Activated CD4-positive, alpha-beta memory T cell treated with anti-CD3 and anti-CD28 coated beads for 36 hours (primary cell): ENCODE results near the gene MEGF6. TPM values are rescaled to one million over a fixed set of nuclear protein-coding genes. Genes with fewer than 3 reads are reported as not detected.

Source experiments
- CTCF ChIA-PET: fragments of 350-600 bp; sonication (Branson Sonifier 250); formaldehyde crosslinking; loops from one replicate; lab custom pipeline; 2021; ENCODE audit warnings: antibody characterized with exemption, inconsistent platforms; lab: Charles Lee
- POLR2A ChIA-PET: fragments of 350-600 bp; sonication (Branson Sonifier 250); formaldehyde crosslinking; loops from one replicate; lab custom pipeline; 2021; ENCODE audit warnings: antibody characterized with exemption; lab: Charles Lee
- DNase-seq: peaks from one replicate; pipeline ENCODE4 v3.0.0-alpha.2; 2020
- H3K27ac Mint-ChIP-seq: one replicate; pipeline ENCODE4 v1.8.0; 2021; ENCODE audit warnings: mixed read lengths
- H3K27me3 Mint-ChIP-seq: one replicate; pipeline ENCODE4 v1.8.0; 2021; ENCODE audit warnings: mixed read lengths
- H3K36me3 Mint-ChIP-seq: one replicate; pipeline ENCODE4 v1.8.0; 2021; ENCODE audit warnings: mixed read lengths
- H3K4me1 Mint-ChIP-seq: one replicate; pipeline ENCODE4 v1.8.0; 2021; ENCODE audit warnings: low read depth, mixed read lengths
- H3K4me3 Mint-ChIP-seq: one replicate; pipeline ENCODE4 v1.8.0; 2021; ENCODE audit warnings: mild to moderate bottlenecking, mixed read lengths
- H3K9me3 Mint-ChIP-seq: one replicate; pipeline ENCODE4 v1.8.0; 2021; ENCODE audit warnings: mixed read lengths
- intact Hi-C: fragments of 100-400 bp; cut with micrococcal nuclease; formaldehyde crosslinking; loops from one replicate; pipeline ENCODE4 v1.15.1; 2023
- total RNA-seq, 2 experiments: library from RNA; stranded (reverse); gene quantifications; one replicate each; pipeline ENCODE4 v1.2.3, GENCODE V29; 2021

The MEGF6 gene
- total RNA-seq, 2 experiments from 2014 or later = 6.8 to 9.8 TPM

DNA sequence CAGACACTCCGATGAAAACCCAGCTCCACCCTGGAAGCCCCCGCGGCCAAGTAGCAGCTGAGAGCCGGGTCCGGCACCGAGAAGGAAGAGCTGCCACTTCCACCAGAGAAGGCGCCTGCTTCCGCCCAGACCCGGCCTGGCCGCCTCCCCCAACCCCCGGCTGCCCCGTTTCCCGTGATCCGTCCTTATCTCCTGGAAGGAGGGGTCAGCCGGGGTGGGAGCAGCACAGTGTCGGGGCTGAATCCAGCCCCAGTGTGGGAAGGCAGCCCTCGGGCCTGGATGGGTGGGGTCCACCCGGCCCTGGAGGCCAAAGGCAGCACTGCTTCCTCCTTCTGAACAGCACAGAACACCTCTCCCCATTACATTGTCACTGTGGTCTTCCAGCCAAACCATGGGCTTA lies 69.4 kb downstream of the MEGF6 start:
- H3K27me3 Mint-ChIP-seq = no peaks in the 10 kb centered on the region
- intact Hi-C loops = no loop called here
- no peaks in the 10 kb centered on the region for H3K4me1 Mint-ChIP-seq
- POLR2A ChIA-PET = no interaction called here
- no peaks in the 10 kb centered on the region for H3K9me3 Mint-ChIP-seq
- H3K4me3 Mint-ChIP-seq = no peak overlapping the region
- CTCF ChIA-PET = no interaction called here
- no peaks in the 10 kb centered on the region for H3K36me3 Mint-ChIP-seq
- H3K27ac Mint-ChIP-seq = no peak overlapping the region
- DNase-seq = no peak

GRCh38 chr1:3541465-3541864 lies 69.8 kb downstream of the MEGF6 start:
- POLR2A ChIA-PET = no interaction called here
- H3K4me1 Mint-ChIP-seq = no peaks in the 10 kb centered on the region
- no peak overlapping the region for H3K4me3 Mint-ChIP-seq
- no peaks in the 10 kb centered on the region for H3K36me3 Mint-ChIP-seq
- H3K27me3 Mint-ChIP-seq = no peaks in the 10 kb centered on the region
- intact Hi-C loops = no loop called here
- DNase-seq = no peak
- no peak overlapping the region for H3K27ac Mint-ChIP-seq
- H3K9me3 Mint-ChIP-seq = no peaks in the 10 kb centered on the region
- CTCF ChIA-PET = no interaction called here

DNA sequence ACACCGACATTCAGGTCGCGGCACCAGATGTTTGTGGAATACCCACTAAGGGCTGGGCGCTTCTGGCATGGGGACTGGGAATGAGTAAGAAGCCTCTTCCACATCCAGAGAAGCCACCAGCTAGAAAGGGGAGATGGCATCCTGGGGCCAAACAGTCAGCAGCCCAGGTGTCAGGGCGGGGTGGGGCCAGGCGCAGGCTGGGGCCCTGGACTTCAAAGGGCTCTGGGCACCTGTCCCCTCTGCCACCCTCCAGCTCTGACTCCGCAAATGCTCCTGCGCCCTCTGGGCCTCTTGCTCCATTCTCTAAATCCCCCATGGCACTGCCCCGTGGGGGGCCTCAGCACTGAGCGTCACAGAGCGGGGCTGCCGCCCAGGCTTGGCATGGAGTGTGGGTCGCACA lies 70.4 kb downstream of the MEGF6 start:
- Mint-ChIP-seq H3K4me1 (no peaks in the 10 kb centered on the region), H3K9me3 (no peaks in the 10 kb centered on the region), H3K27me3 (no peaks in the 10 kb centered on the region), H3K27ac (no peak overlapping the region), H3K36me3 (no peaks in the 10 kb centered on the region), H3K4me3 (no peak overlapping the region)
- no peak for DNase-seq
- POLR2A ChIA-PET = no interaction called here
- intact Hi-C loops = no loop called here
- CTCF ChIA-PET = no interaction called here

DNA sequence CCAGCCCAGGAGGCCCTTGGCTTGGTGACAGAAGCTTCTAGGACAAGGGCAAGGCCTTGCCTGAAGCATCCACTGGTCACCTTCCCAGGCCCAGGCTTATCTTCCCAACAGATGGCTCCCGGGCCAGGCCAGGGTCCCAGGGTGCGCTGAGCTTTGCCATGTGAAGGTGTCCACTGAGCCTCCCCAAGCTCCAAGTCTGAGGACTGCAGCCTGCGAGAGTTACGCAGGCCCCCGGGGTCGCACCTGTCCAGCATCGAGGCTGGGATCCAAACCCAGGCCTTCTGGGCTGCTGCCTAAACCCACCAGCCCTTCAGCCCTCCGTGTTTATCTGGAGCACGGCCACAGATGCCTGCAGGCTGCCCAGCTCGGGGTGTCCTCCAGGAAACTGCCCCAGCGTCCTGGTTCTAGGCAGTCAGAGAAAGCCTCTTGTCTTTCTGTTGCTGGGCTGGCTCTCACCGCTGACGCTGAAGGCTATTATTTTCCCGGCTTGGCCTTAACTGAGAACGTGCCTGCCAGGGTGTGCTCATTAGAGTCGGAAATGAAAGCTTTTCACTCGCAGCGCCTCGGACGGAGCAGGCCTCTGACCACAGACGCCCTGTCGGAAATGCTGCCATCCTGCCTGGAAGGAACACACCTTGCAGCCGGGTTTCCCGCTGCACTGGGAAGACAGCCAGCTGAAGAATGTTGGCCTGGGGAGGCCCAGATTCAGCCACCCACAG lies 71.4 kb downstream of the MEGF6 start:
- H3K27me3 Mint-ChIP-seq = no peaks in the 10 kb centered on the region
- H3K4me3 Mint-ChIP-seq = no peak overlapping the region
- H3K9me3 Mint-ChIP-seq = no peaks in the 10 kb centered on the region
- ChIA-PET POLR2A (no interaction called here), CTCF (no interaction called here)
- no peaks in the 10 kb centered on the region for H3K4me1 Mint-ChIP-seq
- H3K27ac Mint-ChIP-seq = no peak overlapping the region
- intact Hi-C loops = no loop called here
- no peak for DNase-seq
- H3K36me3 Mint-ChIP-seq = no peaks in the 10 kb centered on the region

DNA sequence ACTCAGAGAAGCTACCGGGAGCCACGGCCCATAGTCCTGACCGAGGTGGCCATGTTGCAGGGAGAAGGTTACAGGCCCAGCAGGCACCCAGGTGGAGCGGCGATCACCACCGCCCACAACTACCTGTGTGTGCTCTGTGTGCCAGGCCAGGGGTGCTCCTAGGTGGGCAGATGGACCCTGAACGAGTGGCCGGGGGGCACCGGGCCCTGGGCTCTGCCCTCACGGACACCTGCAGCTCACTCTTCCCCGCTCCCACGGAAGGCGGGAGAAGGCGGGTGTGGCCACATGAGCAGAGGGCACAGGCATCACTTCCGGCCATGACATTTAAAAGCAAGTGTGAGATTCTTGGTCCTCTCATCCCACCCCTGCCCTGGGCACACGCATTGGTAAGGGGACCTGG lies 73.9 kb downstream of the MEGF6 start:
- H3K27ac Mint-ChIP-seq = no peak overlapping the region

GRCh38 chr1:3536420-3537195 lies 74.7 kb downstream of the MEGF6 start:
- H3K27me3 Mint-ChIP-seq = no peaks in the 10 kb centered on the region
- no peaks in the 10 kb centered on the region for H3K36me3 Mint-ChIP-seq
- no peak overlapping the region for H3K4me3 Mint-ChIP-seq
- H3K4me1 Mint-ChIP-seq = peaks cover under 1% of the 10 kb centered on the region
- DNase-seq = no peak
- POLR2A ChIA-PET = no interaction called here
- intact Hi-C loops = no loop called here
- no peak overlapping the region for H3K27ac Mint-ChIP-seq
- CTCF ChIA-PET = interaction anchor here (1.1 kb wide), 1 partner anchor 83 kb away, joined by 3 read pairs; no protein-coding TSS in a partner anchor
- H3K9me3 Mint-ChIP-seq = no peaks in the 10 kb centered on the region

More for the DNA sequence above, 73.9 kb downstream of the MEGF6 start:
- Mint-ChIP-seq H3K27me3 (no peaks in the 10 kb centered on the region), H3K36me3 (no peaks in the 10 kb centered on the region), H3K9me3 (no peaks in the 10 kb centered on the region), H3K4me3 (no peak overlapping the region), H3K4me1 (no peaks in the 10 kb centered on the region)
- no peak for DNase-seq
- intact Hi-C loops = no loop called here
- ChIA-PET CTCF (interaction anchor here (1.1 kb wide), 1 partner anchor 82 kb away, joined by 3 read pairs; no protein-coding TSS in a partner anchor), POLR2A (no interaction called here)

GRCh38 chr1:3535732-3536131 lies 75.6 kb downstream of the MEGF6 start:
- no peak overlapping the region for H3K4me3 Mint-ChIP-seq

DNA sequence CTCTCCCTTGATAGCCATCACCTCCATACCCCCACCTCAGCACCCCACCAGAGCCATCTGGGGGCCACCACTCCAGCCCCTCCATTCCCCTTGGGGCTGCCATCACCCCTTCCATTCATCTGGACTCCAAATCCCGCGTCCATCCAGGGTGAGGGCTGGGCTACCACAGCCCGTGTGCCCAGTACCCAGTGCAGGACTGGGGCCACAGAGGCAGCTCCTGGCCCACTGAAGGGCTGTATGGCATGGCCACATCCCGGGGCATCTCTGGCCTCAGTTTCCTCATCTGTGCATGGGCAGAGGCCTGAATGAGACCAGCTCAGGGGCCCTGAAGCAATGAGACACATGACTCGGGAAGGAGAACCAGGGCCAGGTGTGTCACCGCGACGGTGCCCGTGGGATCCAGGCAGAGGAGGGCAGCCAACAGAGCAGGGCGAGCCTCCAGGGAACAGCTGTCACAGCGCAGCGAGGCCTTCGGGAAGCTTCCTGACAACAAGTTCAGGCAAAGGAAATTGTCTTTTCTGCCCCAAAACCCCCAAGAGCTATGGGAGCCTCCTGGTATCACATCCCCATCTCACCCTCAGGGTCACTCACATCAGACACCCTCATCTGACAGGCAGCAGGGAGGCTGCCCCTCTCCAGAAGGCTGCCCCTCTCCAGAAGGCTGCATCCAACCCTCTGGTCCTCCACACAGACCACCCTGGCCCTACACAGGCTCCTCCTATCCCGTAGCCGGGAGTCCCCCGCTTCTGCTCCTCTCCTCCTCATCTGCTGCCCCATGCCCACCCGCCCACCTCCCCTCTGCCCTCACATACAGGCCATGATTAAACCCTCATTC lies 76.3 kb downstream of the MEGF6 start:
- intact Hi-C loops = loop anchor here (5.0 kb wide), 1 partner anchor 43 kb away; no protein-coding TSS in a partner anchor
- CTCF ChIA-PET = interaction anchor here (1.0 to 1.2 kb wide), 3 partner anchors 17 to 84 kb away, joined by 3 read pairs; no protein-coding TSS in a partner anchor
- no peak for DNase-seq
- Mint-ChIP-seq H3K4me3 (no peak overlapping the region), H3K27me3 (no peaks in the 10 kb centered on the region), H3K27ac (no peak overlapping the region), H3K4me1 (peaks cover 7% of the 10 kb centered on the region), H3K9me3 (no peaks in the 10 kb centered on the region), H3K36me3 (no peaks in the 10 kb centered on the region)
- POLR2A ChIA-PET = no interaction called here

More at GRCh38 chr1:3535732-3536131, 75.6 kb downstream of the MEGF6 start:
- H3K4me1 Mint-ChIP-seq = peaks cover 2% of the 10 kb centered on the region
- ChIA-PET CTCF (interaction anchor here (1.2 kb wide), 1 partner anchor 45 kb away, joined by 3 read pairs; no protein-coding TSS in a partner anchor), POLR2A (no interaction called here)
- DNase-seq = no peak
- no peak overlapping the region for H3K27ac Mint-ChIP-seq
- H3K27me3 Mint-ChIP-seq = no peaks in the 10 kb centered on the region
- H3K36me3 Mint-ChIP-seq = no peaks in the 10 kb centered on the region
- no peaks in the 10 kb centered on the region for H3K9me3 Mint-ChIP-seq
- intact Hi-C loops = no loop called here

GRCh38 chr1:3533067-3534048 lies 78.0 kb downstream of the MEGF6 start:
- Mint-ChIP-seq H3K27ac (no peak overlapping the region), H3K36me3 (no peaks in the 10 kb centered on the region), H3K9me3 (no peaks in the 10 kb centered on the region), H3K4me3 (no peak overlapping the region), H3K4me1 (peaks cover 10% of the 10 kb centered on the region), H3K27me3 (no peaks in the 10 kb centered on the region)
- no peak for DNase-seq
- ChIA-PET CTCF (interaction anchor here (1.0 kb wide), 1 partner anchor 86 kb away, joined by 3 read pairs; no protein-coding TSS in a partner anchor), POLR2A (no interaction called here)
- intact Hi-C loops = loop anchor here (5.0 kb wide), 1 partner anchor 41 kb away; no protein-coding TSS in a partner anchor

DNA sequence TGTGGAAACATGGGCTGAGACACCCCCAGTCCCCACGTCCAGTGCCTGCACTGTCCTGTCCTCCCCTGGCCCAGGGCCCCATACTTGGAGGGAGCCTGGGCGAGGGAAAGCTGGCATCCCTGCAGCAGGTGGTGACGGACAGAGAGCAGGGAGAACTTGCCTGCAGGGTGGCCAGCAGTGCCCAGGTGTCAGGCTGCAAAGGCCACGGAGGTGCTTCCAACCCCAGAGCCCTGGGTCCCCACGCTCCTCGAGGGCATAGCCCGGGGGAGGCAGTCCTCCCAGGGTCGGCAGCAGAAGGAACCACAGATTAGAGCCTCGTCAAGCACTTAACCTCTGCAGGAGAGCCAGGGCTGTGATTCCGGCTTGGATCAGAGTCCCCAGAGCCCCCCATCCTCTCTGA lies 79.4 kb downstream of the MEGF6 start:
- Mint-ChIP-seq H3K27me3 (no peaks in the 10 kb centered on the region), H3K4me3 (no peak overlapping the region), H3K27ac (no peak overlapping the region), H3K9me3 (no peaks in the 10 kb centered on the region), H3K36me3 (no peaks in the 10 kb centered on the region), H3K4me1 (peaks cover 10% of the 10 kb centered on the region)
- ChIA-PET CTCF (interaction anchor here (0.7 to 2.6 kb wide), 3 partner anchors 79 to 88 kb away, joined by 3 to 10 read pairs (median 7); no protein-coding TSS in a partner anchor), POLR2A (no interaction called here)
- intact Hi-C loops = loop anchor here (5.0 kb wide), 1 partner anchor 40 kb away; no protein-coding TSS in a partner anchor
- no peak for DNase-seq
